GM18858 (cell line): Measurements from ENCODE around the gene ALOX12.
"Not testable (repeated sequence)": the region's sequence is repeated elsewhere in the genome, so short reads cannot be mapped to it uniquely, and the experiment has no call there.

Experiments
- ATAC-seq: cut with Tn5 transposase; IDR thresholded peaks from one replicate; pipeline ENCODE4 v1.9.1; 2021; ENCODE audit not compliant: unreplicated experiment

Gene ALOX12, protein sequence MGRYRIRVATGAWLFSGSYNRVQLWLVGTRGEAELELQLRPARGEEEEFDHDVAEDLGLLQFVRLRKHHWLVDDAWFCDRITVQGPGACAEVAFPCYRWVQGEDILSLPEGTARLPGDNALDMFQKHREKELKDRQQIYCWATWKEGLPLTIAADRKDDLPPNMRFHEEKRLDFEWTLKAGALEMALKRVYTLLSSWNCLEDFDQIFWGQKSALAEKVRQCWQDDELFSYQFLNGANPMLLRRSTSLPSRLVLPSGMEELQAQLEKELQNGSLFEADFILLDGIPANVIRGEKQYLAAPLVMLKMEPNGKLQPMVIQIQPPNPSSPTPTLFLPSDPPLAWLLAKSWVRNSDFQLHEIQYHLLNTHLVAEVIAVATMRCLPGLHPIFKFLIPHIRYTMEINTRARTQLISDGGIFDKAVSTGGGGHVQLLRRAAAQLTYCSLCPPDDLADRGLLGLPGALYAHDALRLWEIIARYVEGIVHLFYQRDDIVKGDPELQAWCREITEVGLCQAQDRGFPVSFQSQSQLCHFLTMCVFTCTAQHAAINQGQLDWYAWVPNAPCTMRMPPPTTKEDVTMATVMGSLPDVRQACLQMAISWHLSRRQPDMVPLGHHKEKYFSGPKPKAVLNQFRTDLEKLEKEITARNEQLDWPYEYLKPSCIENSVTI

DNA sequence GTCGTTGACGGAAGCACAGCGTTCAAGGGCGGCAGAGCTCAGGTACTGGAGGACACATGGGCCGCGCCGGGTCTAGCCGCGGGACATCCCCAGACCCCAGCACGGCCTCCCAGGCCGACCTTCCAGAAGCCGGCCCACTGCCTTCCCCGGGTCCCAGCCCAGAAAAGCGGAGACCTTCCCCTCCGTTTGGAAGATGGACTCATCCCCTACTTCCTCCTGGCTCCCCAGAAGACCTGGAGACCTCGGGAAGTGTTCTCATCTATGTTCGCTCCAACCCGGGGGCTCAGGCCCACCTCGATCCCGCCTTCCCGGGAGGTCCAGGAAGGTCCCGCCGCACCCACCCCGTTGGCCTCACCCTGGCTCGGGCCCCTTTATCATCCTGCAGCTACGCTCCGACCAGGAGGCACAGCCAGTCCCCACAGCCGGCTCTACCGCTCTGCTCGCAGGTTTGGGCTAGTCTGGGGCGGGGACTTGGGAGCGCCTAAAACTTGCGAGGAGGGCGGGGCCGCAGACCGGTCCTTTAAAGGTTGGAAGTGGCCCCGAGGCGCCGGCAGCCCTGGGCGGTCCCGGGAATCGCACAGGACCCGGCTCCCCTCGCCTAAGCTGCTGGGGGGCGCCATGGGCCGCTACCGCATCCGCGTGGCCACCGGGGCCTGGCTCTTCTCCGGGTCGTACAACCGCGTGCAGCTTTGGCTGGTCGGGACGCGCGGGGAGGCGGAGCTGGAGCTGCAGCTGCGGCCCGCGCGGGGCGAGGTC is at the start of gene ALOX12:
TSS of gene ALOX12 (plus strand) at position 550 of the 756 bp plus-strand sequence. CDS start at position 619, 69 bp downstream.
- no peak for ATAC-seq

DNA sequence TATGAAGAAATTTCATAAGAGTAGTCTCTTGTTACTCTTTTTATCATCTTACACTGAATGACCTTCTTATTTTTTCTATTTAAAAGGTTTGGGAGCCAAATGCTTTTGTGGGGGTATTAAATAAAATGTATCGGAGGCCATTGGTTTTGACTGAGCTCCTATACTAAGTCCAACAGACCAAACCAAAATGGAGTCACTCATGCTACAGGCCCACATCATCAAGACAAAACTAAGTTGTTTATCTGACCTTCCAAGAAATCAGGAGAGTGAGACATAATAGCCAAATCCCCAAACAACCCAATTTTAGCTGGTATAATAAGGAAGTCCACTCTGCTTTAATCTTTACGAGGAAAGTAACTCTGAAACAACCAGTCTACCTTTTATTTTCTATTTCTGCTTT is 48.1 kb upstream of the ALOX12 start:
- no peak for ATAC-seq

DNA sequence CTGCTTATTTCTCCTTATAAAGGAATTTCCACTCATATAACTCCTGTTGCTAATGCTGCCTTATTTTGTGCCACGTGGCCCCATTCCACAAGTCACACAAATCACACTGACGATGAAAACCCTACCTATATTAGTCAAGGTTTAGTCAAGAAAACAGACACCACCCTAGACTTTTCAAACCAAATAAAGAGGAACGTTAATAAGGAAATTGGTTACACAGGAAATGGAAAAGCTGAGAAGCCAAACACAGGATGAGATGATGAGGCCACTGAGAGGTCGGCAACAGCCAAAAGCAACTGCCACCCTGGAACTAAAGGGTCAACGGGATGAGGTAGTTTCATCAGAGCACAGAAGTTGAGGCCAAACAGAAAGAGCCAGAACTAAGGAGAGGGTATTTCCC is 47.3 kb upstream of the ALOX12 start:
- ATAC-seq: no peak

DNA sequence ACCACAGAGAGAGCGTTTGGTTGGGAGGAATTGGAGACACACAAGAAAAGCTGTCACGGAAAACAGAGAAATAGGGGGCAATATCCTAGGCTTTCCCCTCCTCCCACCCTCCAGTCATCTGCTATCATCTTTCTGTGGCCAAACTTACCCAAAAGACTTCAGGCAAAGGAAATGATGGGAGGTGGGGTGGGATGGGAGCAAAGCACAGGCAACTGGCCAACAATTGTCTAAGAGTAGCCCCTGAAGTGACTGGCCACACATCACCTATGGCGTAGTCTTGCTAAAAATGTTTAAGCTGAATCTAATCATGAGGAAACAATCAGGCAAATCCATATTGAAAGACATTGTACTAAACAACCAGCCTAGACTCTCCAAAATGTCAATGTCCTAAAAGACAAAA is 46.9 kb upstream of the ALOX12 start:
- no peak for ATAC-seq

DNA sequence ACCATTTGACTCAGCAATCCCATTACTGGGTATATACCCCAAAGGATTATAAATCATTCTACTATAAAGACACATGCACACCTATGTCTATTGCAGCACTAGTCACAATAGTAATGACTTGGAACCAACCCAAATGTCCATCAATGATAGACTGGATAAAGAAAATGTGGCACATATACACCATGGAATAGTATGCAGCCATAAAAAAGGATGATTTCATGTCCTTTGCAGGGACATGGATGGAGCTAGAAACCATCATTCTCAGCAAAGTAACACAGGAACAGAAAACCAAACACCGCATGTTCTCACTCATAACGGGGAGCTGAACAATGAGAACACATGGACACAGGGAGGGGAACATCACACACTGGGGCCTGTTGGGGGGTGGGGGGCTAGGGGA is 44.9 kb upstream of the ALOX12 start:
- ATAC-seq: not testable (repeated sequence)

DNA sequence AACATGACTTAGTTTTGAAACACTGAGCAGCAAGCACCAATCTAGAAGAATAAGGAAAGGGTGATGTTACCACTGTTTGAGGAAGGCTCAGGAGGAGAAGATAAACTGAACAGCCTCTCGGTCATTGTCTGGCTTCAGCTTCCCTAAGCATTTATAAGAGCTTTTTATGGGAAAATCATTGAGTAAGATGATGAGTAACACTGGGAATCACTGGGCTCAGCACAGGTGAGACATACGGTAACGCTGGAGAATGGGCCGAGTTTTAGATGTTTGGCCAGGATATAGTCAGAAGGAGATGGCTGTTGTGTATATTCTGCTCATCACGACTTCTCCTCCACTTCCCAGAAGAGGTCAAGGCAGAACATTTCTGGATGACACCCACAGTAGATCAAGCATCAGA is 42.2 kb upstream of the ALOX12 start:
- no peak for ATAC-seq

DNA sequence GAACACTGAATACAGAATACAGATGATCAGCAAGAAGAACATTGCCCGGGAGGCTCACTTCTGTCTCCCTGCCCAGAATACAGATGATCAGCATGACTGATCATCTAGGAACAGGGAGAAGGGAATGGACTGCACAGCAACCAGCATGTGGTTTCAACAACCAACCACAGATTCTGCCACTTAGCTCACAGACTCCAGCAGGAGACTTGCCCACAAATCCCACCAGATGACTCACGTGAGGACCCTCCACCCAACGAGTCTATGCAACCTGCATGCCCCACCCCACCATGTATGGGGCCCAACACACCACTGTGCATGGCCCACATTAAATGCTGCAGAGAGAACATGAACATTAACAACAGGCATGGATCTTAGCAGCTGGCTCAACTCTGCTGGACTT is 36.1 kb upstream of the ALOX12 start:
- no peak for ATAC-seq

DNA sequence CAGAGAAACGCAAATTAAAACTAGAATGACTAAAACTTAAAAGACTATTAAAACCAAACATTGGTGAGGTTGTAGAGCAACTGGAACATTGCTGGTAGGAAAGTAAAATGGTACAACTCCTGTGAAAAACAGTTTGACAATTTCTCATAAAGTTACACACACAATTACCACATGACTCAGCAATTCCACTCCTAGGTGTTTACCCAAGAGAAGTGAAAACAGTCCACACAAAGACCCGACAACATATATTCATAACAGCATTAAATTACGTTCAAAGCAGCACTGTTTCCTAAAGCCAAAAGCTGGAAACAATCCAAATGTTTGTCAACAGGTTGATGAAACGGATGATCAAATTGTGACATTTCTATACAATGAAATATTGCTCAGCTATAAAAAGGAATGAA is 26.5 kb upstream of the ALOX12 start:
- no peak for ATAC-seq

DNA sequence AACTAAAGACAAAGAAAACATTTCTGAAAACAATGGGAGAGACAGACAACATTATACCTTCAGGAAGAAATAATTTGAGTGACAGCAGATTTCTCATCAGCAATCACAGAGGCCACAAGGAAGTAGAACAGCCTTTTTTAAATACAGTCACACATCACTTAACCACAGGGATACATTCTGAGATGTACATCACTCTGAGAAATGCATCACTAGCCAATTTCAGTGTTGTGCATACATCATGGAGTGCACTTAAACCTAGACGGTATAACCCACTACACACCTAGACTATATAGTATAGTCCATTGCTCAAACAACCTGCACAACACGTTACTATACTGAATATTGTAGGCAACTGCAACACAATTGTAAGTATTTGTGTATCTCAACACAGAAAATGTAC is 24.9 kb upstream of the ALOX12 start:
- no peak for ATAC-seq

DNA sequence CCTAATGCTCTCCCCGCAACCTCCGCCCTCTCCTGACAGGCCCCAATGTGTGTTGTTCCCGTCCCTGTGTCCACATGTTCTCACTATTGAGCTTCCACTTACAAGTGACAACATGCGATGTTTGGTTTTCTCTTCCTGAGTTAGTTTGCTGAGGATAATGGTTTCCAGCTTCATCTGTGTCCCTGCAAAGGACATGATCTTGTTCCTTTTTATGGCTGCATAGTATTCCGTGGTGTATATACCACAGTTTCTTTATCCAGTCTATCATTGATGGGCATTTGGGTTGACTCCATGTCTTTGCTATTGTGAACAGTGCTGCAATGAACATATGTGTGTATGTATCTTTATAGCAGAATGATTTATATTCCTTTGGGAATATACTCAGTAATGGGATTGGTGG is 16.4 kb upstream of the ALOX12 start:
- not testable (repeated sequence) for ATAC-seq

DNA sequence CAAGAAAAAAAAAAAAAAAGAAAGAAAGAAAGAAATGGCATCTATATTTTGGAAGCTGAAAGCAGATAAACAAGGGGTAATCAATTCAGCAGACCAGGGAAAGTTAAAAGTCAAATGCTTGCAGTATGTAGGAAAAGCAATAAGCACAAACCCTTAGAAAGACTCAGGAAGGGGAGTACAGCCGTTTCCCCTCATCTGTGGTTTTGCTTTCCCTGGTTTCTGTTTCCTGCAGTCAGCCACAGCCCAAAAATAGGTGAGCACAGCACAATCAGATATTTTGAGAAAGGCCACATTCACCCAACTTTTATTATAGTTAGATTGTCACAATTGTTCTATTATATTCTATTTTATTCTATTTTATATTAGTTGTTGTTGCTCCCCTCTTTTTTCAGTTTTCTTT is 14.4 kb upstream of the ALOX12 start:
- no peak for ATAC-seq

DNA sequence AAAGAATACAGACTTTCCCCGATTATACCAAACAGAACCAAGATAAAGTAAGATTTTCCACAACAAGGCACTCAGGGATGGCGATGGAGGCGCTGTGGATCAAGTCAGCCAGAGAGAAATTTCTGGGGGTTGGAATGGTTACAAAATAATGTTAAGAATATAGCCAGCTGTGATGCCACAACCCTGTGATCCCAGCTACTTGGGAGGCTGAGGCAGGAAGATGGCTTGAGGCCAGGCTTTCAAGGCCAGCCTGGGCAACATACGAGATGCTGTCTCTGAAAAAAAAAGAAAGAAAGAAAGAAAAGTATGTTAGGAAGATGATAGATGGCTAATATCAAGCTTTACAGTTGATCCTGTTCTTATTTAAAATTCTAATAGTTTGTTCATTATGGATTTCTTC is 10.6 kb upstream of the ALOX12 start:
- ATAC-seq: no peak

DNA sequence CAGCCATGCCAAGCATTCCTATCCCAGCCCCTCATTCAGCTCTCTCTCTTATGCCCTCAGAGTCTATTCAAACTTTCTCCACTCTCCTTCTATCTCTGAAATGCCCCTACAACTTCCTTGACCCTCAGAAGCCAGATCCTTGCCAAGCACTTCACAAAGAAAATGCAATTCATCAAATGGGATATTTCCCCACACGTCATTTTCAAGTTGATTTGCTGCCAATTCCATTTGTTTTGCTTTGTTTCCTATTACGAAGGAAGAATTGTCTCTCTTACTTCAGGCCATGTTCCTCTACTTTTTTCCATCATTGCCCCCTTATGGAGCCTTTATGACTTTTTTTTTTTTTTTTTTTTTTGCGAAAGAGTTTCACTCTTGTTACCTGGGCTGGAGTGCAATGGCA is 9.2 kb upstream of the ALOX12 start:
- ATAC-seq: no peak

DNA sequence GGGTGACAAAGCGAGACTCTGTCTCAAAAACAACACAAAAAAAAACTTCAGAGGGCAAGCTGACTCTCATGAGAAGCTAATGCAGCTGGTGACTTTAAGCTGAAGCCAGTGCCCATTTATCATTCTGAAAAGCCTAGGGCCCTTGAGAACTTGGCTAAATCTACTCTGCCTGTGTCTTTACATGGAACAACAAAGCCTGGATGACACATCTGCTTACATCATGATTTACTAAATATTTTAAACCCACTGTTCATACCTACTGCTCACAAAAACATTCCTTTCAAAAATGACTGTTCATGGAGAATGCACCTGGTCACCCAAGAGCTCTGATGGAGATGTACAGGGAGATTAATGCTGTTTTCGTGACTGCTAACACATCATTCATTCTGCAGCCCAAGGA is 6.1 kb upstream of the ALOX12 start:
- ATAC-seq: no peak

DNA sequence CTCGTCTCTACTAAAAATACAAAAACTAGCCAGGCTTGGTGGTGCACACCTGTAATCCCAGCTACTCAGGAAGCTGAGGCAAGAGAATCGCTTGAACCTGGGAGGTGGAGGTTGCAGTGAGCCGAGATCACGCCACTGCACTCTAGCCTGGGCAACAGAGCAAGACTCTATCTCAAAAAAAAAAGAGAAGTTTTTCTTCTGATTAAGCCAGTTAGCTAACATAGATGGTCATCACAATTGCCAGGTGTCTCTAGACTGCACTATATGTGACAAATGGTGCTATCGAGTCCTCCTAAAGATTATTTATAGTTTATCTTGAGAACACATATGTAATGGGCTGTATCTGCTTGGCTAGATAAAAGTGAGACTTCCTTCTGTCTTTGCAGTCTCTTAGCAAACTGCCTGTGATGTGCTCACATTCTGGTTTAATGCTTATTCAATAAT is 2.2 kb upstream of the ALOX12 start:
- ATAC-seq: not testable (repeated sequence)

DNA sequence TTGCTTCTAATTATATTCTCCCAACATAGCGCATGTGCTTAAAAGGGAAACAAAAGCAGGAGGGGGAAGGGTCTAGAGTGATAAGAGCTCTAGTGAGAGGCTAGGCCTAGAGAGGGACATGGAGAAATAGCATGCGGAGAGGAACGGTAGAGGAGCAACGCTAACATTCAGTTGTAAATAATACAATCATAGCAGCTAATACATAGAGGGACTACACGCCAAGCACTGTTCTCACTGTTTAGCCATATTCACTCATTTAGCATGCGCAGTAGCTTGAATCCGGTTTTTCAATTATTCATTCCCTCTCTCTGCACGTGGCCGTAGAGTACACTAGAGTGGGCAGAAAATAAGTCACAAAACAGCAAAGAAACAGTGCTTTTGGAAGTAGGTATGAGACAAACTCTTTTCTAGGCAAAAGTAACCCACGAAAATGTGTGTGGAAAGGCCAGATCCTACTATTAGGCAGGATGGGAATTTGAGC is 1.7 kb upstream of the ALOX12 start:
- no peak for ATAC-seq

DNA sequence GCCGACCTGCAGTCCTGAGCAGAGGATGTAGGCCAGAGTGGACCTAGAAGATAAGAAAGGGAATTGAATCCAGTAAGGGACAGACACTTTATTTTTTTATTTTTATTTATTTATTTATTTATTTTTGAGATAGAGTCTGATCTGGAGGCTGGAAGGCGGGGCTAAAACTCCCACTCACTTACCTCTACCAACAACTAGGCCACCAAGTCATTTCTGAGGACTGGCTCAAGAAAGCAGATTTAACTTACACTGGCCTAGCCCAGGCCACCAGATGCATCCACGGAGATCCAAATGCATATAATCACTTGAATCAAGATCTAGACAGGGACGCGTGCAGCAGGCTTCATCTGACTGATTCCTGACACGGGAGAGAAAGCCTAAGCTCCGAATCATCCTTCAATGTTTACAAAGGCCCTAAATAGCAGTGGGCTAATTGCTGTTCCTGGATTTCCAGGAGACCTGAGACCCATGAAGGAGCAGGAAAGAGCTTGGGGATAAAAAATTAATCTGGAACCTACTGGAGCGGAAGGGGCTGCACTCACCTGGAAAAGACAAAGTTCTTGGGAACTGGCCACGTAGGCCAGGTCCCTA is 1.1 kb upstream of the ALOX12 start:
- ATAC-seq: no peak

DNA sequence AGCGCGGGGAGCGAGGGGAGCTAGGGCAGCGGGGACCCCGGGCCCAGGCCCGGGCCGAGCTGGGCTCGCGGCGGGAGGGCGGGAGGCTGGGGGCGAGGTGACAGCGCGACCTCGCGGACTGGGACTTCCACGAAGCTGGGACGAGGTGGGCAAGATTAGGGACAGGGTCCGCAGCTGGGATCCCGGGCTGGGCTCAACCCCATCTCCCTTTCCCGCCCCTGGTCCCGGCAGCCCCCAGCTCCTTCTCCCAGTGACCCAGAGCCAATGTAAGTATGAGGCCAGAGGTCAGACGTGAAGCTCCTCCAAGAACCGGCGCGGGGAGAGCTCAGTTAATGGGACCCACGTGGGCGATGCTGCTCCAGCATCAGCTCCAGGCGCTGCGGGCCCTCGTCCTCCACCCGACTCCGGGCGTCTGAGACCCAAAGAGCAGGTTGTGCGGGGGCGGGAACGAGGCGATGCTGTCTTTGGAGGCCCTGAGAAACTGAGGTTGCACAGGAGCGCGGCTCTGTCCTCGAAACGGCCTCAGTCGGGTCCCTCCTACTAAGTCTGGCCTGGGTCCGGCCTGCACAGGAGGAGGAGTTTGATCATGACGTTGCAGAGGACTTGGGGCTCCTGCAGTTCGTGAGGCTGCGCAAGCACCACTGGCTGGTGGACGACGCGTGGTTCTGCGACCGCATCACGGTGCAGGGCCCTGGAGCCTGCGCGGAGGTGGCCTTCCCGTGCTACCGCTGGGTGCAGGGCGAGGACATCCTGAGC is 585 bp downstream of the ALOX12 start:
- no peak for ATAC-seq

DNA sequence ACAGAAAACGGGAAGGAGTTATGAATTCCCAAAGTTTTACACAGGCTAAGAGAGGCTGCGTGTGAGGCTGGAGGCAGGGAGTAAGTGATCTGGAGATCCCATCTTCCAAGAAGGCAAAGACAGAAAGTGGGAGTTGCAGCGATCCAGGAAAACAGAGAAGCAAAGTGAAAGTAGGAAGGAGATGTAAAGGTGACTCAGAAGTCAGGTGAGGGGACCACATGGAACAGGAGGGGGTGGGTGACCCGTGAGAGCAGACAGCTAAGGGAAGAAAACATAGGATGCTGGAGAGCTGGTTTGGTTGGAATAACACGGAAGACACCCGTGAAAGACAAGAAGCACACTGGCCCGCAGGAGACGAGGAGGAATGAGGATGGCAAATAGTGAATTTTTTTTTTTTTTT is 1.3 kb downstream of the ALOX12 start:
- no peak for ATAC-seq

DNA sequence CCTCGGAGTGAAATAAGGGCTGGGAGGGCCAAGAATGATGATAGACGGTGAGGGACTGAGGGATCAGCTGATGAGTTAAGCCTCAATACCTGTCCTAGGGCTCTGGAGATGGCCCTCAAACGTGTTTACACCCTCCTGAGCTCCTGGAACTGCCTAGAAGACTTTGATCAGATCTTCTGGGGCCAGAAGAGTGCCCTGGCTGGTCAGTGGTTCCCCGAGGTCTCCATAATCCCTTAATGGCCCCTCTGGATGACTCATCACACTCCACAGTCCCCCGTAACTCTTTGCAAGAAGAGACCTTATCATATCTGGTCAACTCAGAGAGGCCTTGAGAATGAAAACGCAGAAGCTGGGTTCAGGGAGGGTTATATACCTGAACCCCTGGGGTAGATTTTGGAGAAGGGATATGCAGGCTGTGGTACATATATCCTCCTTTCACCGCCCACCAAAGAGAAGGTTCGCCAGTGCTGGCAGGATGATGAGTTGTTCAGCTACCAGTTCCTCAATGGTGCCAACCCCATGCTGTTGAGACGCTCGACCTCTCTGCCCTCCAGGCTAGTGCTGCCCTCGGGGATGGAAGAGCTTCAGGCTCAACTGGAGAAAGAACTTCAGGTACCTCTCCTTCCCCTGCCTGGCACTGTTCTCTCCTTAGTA is 3.1 kb downstream of the ALOX12 start:
- ATAC-seq: no peak
